ENCODE measurements around the gene CERS5.
A peak's percentile ranks its signal among the peaks of the same experiment; 100 is the strongest.

The CERS5 gene

DNA sequence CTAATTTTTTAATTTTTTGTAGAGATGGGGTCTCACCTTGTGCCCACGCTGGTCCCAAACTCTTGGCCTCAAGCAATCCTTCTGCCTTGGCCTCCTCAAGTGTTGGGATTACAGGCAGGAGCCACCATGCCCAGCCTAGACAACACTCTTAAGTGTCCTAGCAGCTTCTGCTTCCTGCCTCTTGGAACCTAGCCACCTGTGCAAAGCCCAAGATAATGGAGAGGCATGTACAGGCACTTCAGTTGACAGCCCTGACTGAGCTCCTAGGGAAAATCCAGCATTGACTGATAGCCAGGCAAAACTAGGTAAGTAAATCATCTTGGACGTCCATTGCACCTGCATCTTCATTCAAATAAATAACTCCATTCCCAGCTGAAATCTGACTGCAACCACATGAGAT lies 39.6 kb downstream of the CERS5 start:
- DNase-seq = no peak

DNA sequence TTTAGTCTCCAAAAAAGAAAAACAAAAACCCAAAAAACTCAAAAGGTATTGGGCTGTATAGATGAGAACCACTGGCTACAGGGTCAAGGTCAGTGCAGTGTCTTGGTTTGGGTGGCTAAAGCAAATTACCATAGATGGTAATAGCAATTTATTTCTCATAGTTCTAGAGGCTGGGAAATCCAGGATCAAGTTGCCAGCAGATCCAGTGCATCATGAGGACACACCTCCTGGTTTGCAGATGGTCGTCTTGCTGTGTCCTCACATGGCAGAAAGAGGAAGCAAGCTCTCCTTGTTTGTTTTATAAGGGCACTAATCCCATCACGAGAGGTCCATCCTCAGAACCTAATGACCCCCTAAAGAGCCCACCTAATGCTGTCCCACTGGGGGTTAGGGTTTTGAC lies 44.0 kb downstream of the CERS5 start:
- DNase-seq = no peak

DNA sequence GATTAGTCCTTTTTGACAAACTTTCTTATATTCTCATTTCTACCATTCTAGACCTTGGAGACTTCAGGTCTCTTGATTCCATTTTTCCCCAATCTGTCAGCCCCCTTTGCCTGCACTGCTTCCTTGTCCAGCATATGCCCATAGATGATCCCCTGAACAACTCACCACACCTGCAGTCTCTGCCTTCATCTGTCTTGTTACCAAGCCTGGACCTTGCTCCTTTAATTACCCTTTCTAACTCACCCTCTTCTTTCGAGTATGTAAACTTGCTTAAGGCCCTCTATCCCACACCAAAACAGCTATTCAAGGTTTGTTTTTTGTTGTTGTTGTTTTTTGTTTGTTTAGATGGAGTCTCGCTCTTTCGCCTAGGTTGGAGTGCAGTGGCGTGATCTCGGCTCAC lies 45.5 kb downstream of the CERS5 start:
- DNase-seq = no peak

GRCh38 chr12:50120953-50121352 lies 46.2 kb downstream of the CERS5 start:
- DNase-seq = no peak

DNA sequence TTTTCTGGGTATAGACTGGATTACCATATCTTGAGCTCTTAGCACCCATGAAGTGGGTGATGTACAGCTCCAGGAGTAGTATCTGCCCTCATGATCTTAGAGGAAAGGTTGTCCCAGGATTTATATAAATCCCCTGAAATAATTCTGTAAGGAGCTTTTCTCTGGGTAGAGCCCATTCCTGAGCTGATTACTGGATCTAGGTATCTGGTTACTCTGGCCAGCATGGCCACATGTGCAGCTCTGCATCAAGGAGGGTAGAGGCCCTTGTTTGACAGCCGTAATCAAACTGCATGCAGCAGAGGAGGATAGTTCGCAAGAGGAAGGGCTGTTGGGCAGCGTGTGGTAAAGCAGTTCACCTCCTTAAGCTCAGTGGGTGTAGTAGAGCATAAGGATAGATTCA lies 46.6 kb downstream of the CERS5 start:
- no peak for DNase-seq

GRCh38 chr12:50119387-50119786 lies 47.8 kb downstream of the CERS5 start:
- DNase-seq = no peak

DNA sequence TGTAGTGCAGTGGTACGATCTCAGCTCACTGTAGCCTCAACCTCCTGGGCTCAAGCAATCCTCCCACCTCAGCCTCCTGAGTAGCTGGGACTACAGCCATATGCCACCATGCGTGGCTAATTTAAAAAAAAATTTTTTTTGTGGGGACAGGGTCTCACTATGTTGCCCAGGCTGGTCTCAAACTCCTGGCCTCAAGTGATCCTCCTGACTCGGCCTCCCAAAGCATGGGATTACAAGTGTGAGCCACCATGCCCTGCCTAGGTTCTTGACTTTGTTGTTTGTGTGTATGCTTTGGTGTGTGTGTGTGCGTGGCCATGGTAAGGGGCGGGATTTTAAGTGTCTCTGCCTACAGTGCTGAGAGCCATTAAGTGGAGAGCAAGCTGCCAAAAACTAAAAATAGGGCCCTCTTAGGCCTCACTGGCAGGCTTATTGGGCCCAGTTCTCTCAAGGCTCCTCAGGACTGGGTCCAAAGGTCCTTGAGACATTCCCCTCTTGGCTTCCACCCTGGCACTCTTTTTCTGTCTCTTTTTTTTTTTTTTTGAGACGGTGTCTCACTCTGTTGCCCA lies 50.0 kb downstream of the CERS5 start:
- no peak for DNase-seq

DNA sequence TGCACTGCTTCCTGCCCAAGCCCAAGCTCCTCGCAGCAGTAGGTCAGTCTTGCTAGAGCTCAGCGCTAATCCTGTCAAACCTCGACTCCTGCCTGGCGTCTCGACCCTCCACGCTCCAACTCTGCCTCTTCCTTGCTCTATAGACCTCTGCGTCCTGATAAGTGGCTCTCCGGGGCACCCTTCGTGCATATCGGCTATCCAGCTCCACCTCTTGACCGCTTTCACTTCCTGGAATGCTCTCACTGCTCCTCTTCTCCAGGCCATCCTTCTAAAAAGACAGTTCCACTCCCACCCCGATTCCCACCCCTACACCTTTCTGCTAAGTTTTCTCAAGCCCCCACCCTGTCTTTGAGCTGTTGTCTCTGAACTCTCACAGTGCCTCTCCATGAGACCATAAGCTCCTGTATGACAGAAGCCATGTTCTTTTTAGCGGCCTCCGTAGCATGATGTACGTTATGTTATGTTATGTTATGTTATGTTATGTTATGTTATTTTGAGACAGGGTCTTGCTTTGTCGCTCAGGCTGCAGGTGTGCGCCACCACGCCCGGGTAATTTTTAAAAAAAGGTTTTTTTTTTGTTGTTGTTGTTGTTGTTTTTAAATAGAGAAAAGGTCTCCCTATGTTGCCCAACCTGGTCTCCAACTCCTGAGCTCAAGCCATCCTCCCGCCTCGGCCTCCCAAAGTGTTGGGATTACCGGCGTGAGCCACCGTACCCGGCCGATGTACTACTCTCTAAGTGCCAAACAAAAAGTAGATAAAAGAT lies 54.5 kb downstream of the CERS5 start:
- no peak for DNase-seq

GRCh38 chr12:50111693-50112455 lies 55.3 kb downstream of the CERS5 start, which contains the start of gene COX14:
Gene COX14 (plus strand): TSS chr12:50112236. CDS start chr12:50120044, 7,808 bp downstream.
- peak; percentile 100 for DNase-seq

DNA sequence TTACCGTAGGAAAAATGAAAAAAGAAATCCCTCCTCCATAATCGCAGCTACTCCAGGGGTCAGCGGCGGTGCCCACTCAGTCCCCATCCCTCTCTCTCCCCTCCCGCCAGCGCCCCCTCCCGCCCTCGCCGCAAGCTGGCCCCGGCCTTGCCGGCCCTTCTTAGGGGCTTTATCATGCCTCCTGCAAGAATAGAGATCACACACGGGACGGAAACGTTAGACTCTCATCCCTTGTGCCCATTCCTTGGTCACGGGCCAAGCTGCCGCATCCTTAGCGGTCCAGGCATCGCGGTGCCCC lies 55.8 kb downstream of the CERS5 start:
- DNase-seq = no peak

- DNase-seq = peak; percentile 52
Measured at GRCh38 chr12:50110762-50111351, 56.3 kb downstream of the CERS5 start.

GRCh38 chr12:50110127-50110761 lies 56.9 kb downstream of the CERS5 start:
- DNase-seq = peak; percentile 33

GRCh38 chr12:50109319-50109718 lies 57.9 kb downstream of the CERS5 start:
- DNase-seq = no peak

DNA sequence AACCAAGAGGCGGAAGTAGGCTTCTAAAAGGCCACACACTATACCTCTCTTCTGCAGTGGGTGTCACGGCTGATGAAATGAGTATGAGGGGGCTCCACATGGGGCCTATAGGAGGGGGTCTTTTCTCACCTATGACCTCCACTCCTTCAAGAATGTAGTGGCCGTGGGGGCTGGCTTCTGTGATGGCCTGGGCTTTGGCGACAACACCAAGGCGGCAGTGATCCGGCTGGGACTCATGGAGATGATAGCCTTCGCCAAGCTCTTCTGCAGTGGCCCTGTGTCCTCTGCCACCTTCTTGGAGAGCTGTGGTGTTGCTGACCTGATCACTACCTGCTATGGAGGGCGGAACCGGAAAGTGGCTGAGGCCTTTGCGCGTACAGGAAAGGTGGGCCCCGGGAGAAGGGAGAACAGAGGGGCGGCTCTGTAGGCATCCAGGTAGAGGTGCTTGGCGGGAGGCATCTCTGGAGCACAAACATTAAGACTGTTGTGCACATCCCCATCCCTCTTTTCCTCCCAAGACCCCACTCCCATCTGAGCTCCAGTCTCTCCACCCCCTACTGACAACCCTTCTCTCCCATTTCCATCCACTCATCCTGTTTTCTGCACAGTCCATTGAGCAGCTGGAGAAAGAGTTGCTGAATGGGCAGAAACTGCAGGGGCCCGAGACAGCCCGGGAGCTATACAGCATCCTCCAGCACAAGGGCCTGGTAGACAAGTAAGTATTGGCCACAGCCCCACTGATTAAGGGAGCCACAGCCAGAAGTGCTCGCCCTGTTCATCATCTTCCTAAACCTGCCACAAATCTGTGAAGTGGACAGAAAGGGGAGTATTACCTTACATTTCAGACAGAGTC lies 59.5 kb downstream of the CERS5 start:
- DNase-seq = no peak

DNA sequence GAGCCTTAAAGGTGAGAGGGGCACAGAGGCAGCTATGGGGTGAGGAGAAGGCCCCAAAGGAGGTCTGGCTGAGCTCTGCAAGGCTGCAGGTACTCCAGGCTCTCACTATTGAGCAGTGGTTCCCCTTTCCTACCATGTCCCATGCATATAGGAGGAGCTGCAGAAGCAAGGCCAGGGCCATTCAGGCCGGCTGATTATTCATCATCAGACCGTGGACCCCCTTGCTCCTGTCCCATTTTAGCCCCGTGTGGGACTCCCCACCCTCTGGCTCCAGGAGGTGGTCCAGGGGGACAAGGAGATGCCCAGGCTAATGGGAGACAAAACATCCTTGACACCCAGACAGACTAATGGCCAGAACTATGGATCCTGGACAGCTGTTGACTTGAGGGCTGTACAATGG lies 60.3 kb downstream of the CERS5 start:
- DNase-seq = no peak

DNA sequence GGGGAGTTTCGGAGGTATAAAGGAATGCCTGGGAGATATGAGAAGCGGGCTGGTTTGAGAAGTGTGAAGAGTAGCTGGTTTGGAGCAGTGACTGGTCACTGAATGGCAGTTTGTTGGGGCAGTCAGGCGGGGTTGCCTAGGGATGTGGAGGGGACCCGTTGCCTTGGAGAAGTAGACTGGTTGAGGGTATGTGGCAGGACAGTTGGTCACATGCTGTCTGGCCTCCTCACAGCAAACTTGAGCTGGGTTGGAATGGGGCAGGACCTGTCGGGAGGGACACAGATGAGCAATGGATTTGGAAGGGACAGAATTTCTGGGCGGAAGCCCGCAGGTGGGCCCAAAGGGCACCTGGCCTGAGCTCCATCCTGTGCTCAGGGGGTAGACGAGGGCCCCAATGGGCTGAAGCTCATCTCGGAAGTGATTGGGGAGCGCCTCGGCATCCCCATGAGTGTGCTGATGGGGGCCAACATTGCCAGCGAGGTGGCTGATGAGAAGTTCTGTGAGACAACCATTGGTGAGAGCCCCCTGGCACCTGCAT lies 61.2 kb downstream of the CERS5 start:
- DNase-seq = no peak

DNA sequence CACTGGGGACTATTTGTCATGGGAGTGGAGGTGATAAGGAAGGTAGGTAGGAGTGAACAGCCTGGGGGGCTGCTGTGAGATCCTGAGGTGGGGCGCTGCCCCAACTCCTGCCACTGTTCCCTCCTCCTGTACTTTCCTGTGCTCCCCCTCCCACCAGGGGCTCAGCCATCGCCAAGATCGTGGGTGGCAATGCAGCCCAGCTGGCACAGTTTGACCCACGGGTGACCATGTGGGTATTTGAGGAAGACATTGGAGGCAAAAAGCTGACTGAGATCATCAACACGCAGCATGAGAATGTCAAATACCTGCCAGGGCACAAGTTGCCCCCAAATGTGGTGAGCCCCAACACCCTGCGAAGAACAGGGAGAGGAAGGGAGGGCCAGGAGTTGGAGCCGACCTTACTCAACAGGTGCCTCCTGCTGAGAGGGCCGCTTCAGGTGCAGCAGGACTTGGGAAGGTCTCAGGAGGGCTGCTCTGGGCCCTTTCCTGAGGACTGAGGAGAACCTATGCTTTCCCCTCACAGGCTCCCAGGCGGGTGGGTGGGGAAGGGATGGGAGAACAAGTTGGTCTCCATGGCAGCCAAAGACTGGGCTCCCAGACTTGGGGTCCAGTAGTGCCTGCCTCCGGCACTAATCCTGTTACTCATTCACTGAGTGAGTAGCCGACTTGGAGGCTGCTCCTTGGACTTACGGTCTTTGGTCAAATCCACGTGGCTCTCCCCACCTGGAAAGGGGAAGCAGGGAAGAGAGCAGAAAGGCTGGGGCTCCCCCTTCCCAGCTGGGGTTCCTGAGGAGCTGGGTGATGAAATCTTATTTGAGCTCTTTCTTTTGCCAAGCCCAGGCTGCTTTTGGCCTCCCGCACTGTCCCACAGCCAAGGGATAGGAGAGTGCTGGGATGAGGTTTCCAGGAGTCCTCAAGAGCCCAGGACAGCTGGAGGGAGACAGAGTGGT lies 62.5 kb downstream of the CERS5 start:
- no peak for DNase-seq

DNA sequence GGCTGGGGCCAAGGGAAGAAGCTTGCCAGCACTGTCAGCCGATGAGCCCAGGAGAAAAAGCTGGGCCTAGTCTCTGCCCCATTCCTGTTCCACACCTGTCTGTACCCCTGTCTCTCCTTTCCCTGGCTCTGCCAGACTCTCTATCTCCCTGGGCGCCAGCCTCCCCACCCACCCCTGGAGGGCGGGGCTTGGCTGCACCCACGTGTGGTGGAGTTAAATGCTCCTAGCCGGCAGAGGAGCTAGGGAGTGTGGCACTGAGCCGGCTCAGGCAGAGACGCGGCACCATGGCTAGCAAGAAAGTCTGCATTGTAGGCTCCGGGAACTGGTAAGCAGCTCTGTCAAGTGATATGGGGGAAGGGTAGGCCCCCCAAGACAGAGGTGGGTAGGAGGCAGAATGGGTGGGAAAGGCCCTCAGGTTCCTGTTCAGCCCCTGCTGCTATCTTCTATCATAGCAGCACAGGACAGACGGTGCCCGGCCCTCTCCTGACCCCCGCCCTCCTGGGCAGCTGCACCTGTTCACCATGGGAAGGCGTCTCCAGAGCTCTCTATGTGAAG lies 63.3 kb downstream of the CERS5 start, which contains the start of gene GPD1:
Gene GPD1 (plus strand): TSS at position 242 of the 555 bp plus-strand sequence. CDS start 43 bp downstream, at position 285.
- DNase-seq = peak; percentile 29

DNA sequence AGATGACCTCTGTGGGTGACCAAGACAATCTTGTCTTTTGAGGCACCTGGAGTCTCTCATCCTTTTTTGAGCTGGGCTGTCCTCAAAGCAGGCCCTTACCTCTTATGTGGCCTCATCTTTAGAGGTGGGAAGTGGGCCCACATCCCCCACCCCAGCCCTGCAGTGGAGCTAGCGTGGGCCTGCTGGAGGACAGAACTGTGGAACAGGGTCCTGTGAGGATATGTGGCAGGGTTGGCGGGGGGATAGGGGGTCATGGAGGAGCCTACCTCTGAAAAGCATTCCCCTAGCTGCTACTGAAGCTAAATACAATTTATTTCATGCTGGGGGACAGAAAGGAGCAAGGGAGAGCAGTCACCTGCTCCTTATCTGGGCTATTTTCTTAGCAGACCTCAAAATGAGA lies 63.8 kb downstream of the CERS5 start:
- no peak for DNase-seq

All from fibroblast of skin of back (primary cell).